ENCODE results near the gene MRTO4.
"Not testable (repeated sequence)": the region's sequence is repeated elsewhere in the genome, so short reads cannot be mapped to it uniquely, and the experiment has no call there.

Gene MRTO4

GRCh38 chr1:19273106-19273843 lies 21.7 kb downstream of the MRTO4 start:
- no peak for DNase-seq

GRCh38 chr1:19273844-19274531 lies 22.4 kb downstream of the MRTO4 start:
- DNase-seq, result not testable (repeated sequence)

GRCh38 chr1:19274636-19275035 lies 23.0 kb downstream of the MRTO4 start:
- no peak for DNase-seq

GRCh38 chr1:19283891-19284290 lies 32.3 kb downstream of the MRTO4 start:
- DNase-seq, result no peak

GRCh38 chr1:19284881-19285280 lies 33.3 kb downstream of the MRTO4 start:
- DNase-seq, result no peak

- not testable (repeated sequence) for DNase-seq
Measured at GRCh38 chr1:19285366-19285765, 33.8 kb downstream of the MRTO4 start.

- DNase-seq, result not testable (repeated sequence)
Measured at GRCh38 chr1:19285807-19286206, 34.2 kb downstream of the MRTO4 start.

- DNase-seq, result no peak
Measured at GRCh38 chr1:19287436-19288185, 36.0 kb downstream of the MRTO4 start.

- not testable (repeated sequence) for DNase-seq
Measured at GRCh38 chr1:19288324-19289241, 37.0 kb downstream of the MRTO4 start, which contains the start of gene AKR7A3. TSS of gene AKR7A3 (minus strand) at chr1:19288770. CDS start at chr1:19288709, 61 bp downstream.

GRCh38 chr1:19289244-19289643 lies 37.6 kb downstream of the MRTO4 start:
- no peak for DNase-seq

- no peak for DNase-seq
Measured at GRCh38 chr1:19294638-19295037, 43.0 kb downstream of the MRTO4 start.

- no peak for DNase-seq
Measured at GRCh38 chr1:19300211-19300610, 48.6 kb downstream of the MRTO4 start.

- DNase-seq, result not testable (repeated sequence)
Measured at GRCh38 chr1:19304081-19304480, 52.5 kb downstream of the MRTO4 start.

- no peak for DNase-seq
Measured at GRCh38 chr1:19305880-19306279, 54.3 kb downstream of the MRTO4 start.

GRCh38 chr1:19306941-19307340 lies 55.3 kb downstream of the MRTO4 start:
- no peak for DNase-seq

GRCh38 chr1:19307794-19308508 lies 56.3 kb downstream of the MRTO4 start:
- DNase-seq, result no peak

GRCh38 chr1:19308509-19308907 lies 56.9 kb downstream of the MRTO4 start:
- no peak for DNase-seq

GRCh38 chr1:19309123-19309813 lies 57.7 kb downstream of the MRTO4 start:
- no peak for DNase-seq

Data from NCI-H1436 (cell line).